ENCODE results near the gene LTBP3. TPM values are rescaled to one million over a fixed set of nuclear protein-coding genes. Genes with fewer than 3 reads are reported as not detected.
"Not testable (repeated sequence)": the region's sequence is repeated elsewhere in the genome, so short reads cannot be mapped to it uniquely, and the experiment has no call there.

Gene LTBP3
- total and polyA plus RNA-seq, 5 donors from 2014 or later = 9.2 to 132 (median 14.6) TPM

DNA sequence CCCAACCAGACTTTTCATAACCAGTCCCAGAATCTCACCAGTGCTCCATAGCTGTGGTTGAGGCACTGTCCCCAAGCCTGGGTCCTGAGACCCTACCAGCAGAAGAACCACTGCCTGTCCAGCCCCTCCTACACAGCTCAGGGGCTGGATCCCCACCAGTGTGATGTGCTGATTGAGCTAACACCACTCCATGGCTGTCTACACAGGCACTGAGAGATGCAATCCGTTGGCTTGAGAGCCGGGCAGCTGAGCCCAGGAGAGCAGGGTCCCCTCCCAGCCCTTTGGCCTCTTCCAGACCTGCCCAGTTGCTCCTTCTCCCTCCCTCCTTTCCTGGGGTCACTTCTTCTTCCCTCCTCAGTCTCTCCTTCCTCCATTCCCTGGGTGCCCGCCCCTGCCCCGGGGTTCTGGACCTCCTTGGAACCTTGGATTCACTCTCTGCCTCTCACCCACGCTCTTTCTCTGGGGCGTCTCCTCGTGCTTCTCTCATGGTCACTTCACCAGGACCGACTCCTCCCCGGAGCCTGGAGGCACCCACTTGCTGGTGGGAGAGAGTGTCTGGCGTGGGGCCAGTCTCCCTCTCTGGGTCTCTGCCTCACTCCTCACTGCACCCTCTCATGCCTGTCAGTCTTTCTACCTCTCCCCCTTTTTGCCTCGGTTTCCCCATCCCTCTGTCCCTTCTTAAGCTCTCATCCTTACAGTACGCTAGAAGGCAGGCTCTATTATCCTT is 34.0 kb downstream of the LTBP3 start:
- Histone ChIP-seq H3K36me3 (ENCODE audit: control insufficient read depth, insufficient read depth, low read length) (peaks cover 9% of the 10 kb centered on the region), H3K4me3 (ENCODE audit: low read depth, low read length) (peak overlapping the region; percentile 66), H3K27me3 (ENCODE audit: control insufficient read depth, insufficient read depth, low read length) (no peaks in the 10 kb centered on the region), H3K4me1 (ENCODE audit: control insufficient read depth, insufficient read depth, low read length, poor library complexity, severe bottlenecking) (peaks cover 40% of the 10 kb centered on the region), H3K9me3 (ENCODE audit: control insufficient read depth in 2 of 2, low read length in 2 of 2) (no peaks in the 10 kb centered on the region), H3K27ac (ENCODE audit: insufficient read depth, low read length, poor library complexity, severe bottlenecking) (peak overlapping the region; percentile 68)
- peak overlapping the region; percentile 83 to 91 (median 87) for H3K4me3 Mint-ChIP-seq
- peak; percentile 3 to 27 for ATAC-seq (ENCODE audit: low read depth in 2 of 2)
- no peaks in the 10 kb centered on the region for H3K9me3 Mint-ChIP-seq
- H3K27me3 Mint-ChIP-seq = no peaks in the 10 kb centered on the region
- H3K4me1 Mint-ChIP-seq = peaks cover 18 to 56% (median 27%) of the 10 kb centered on the region in 4 donors
- DNase-seq = peak in 1 of 3 donors; percentile 26
- H3K36me3 Mint-ChIP-seq = peaks cover 3% of the 10 kb centered on the region
- peak overlapping the region; percentile 90 to 96 (median 95) for H3K27ac Mint-ChIP-seq

DNA sequence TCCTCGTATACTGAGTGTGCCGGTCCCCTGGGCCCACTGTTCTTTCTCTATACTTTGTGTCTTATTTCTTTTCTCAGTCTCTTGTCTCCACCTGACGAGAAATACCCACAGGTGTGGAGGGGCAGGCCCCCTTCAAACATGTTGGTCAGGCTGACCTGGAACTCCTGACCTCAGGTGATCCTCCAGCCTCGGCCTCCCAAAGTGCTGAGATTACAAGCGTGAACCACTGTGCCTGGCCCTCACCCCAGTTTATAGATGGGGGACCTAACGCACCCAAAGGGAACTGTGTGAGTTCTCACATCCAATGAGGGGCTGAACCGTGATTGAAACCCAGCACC is 34.6 kb downstream of the LTBP3 start:
- Histone ChIP-seq H3K27ac (ENCODE audit: insufficient read depth, low read length, poor library complexity, severe bottlenecking) (peak overlapping the region; percentile 68), H3K4me1 (ENCODE audit: control insufficient read depth, insufficient read depth, low read length, poor library complexity, severe bottlenecking) (peaks cover 40% of the 10 kb centered on the region), H3K4me3 (ENCODE audit: low read depth, low read length) (peak overlapping the region; percentile 81)
- not testable (repeated sequence) for H3K27me3 ChIP-seq (ENCODE audit: control insufficient read depth, insufficient read depth, low read length); H3K36me3 ChIP-seq (ENCODE audit: control insufficient read depth, insufficient read depth, low read length); H3K9me3 ChIP-seq (ENCODE audit: control insufficient read depth in 2 of 2, low read length in 2 of 2); ATAC-seq (ENCODE audit: low read depth in 2 of 2); H3K27me3 Mint-ChIP-seq; H3K9me3 Mint-ChIP-seq; H3K36me3 Mint-ChIP-seq; DNase-seq
- Mint-ChIP-seq H3K4me3 (peak overlapping the region; percentile 83 to 91 (median 87)), H3K4me1 (peaks cover 18 to 52% (median 25%) of the 10 kb centered on the region in 4 donors), H3K27ac (peak overlapping the region; percentile 90 to 97 (median 95))

DNA sequence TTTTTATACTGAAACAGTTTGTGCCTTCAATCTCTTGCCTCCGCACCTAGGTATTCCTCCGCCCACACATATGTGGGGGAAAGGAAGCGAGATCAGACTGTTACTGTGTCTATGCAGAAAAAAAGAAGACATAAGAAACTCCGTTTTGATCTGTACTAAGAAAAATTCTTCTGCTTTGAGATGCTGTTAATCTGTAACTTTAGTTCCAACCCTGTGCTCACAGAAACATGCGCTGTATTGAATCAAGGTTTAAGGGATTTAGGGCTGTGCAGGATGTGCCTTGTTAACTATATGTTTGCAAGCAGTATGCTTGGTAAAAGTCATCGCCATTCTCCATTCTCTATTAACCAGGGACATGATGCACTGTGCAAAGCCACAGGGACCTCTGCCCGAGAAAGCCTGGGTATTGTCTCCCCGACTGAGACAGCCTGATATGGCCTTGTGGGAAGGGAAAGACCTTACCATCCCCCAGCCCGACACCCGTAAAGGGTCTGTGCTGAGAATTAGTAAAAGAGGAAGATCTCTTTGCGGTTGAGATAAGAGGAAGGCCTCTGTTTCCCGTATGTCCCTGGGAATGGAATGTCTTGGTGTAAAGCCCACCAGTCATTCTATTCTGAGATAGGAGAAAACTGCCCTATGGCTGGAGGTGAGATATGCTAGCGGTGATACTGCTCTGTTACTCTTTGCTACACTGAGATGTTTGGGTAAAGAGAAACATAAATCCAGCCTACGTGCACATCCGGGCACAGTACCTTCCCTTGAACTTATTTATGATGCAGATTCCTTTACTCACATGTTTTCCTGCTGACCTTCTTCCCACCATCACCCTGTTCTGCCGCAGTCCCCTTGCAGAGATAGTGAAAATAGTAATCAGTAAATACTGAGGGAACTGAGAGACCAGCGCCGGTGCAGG is 35.2 kb downstream of the LTBP3 start:
- peak in 2 of 3 donors; percentile 45 to 54 for DNase-seq
- Histone ChIP-seq H3K4me3 (ENCODE audit: low read depth, low read length) (peak overlapping the region; percentile 81), H3K4me1 (ENCODE audit: control insufficient read depth, insufficient read depth, low read length, poor library complexity, severe bottlenecking) (peaks cover 40% of the 10 kb centered on the region), H3K27ac (ENCODE audit: insufficient read depth, low read length, poor library complexity, severe bottlenecking) (peak overlapping the region; percentile 68)
- ATAC-seq (ENCODE audit: low read depth in 2 of 2) = peak; percentile 25 to 31
- not testable (repeated sequence) for H3K9me3 Mint-ChIP-seq; H3K9me3 ChIP-seq (ENCODE audit: control insufficient read depth in 2 of 2, low read length in 2 of 2); H3K36me3 Mint-ChIP-seq; H3K27me3 ChIP-seq (ENCODE audit: control insufficient read depth, insufficient read depth, low read length); H3K36me3 ChIP-seq (ENCODE audit: control insufficient read depth, insufficient read depth, low read length); H3K27me3 Mint-ChIP-seq
- H3K27ac Mint-ChIP-seq = peak overlapping the region; percentile 90 to 97 (median 95)
- H3K4me3 Mint-ChIP-seq = peak overlapping the region; percentile 83 to 91 (median 87)
- peaks cover 18 to 52% (median 25%) of the 10 kb centered on the region in 4 donors for H3K4me1 Mint-ChIP-seq

DNA sequence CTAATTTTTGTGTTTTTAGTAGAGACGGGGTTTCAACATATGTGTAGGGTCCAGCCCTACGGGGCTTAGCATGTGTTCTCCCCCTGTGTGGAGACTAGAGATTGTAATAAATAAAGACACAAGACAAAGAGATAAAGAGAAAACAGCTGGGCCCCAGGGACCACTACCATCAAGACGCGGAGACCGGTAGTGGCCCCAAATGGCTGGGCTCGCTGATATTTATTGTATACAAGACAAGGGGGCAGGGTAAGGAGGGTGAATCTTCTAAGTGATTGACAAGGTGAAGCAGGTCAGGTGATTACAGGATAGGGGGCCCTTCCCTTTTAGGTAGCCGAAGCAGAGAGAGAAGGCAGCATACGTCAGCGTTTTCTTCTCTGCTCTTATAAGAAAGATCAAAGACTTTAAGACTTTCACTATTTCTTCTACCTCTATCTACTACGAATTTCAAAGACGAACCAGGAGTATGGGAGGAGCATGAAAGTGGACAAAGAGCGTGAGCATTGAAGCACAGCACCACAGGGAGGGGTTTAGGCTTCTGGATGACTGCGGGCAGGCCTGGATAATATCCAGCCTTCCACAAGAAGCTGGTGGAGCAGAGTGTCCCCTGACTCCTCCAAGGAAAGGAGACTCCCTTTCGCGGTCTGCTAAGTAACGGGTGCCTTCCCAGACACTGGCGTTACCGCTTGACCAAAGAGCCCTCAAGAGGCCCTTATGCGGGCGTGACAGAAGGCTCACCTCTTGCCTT is 36.2 kb downstream of the LTBP3 start:
- peak overlapping the region; percentile 68 for H3K27ac ChIP-seq (ENCODE audit: insufficient read depth, low read length, poor library complexity, severe bottlenecking)

DNA sequence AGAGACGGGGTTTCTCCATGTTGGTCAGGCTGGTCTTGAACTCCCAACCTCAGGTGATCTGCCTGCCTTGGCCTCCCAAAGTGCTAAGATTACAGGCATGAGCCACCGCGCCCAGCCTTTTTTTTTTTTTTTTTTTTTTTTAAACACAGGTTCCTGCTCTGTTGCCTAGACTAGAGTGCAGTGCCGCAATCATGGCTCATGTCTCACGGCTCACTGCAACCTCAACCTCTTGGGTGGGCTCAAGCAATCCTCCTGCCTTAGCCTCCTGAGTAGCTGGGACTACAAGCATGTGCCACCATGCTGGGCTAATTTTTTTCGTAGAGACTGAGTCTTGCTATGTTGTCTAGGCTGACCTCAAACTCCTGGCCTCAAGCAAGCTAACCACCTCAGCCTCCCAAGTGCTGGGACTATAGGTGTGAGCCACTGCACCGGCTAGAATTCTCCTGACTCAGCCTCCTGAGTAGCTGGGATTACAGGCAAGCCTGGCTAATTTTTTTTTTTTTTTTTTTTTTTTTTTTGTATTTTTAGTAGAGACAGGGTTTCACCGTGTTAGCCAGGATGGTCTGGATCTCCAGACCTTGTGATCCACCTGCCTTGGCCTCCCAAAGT is 39.1 kb downstream of the LTBP3 start:
- H3K9me3 Mint-ChIP-seq; H3K4me3 Mint-ChIP-seq; H3K36me3 Mint-ChIP-seq; H3K4me3 ChIP-seq (ENCODE audit: low read depth, low read length); ATAC-seq (ENCODE audit: low read depth in 2 of 2); H3K9me3 ChIP-seq (ENCODE audit: control insufficient read depth in 2 of 2, low read length in 2 of 2); H3K27me3 ChIP-seq (ENCODE audit: control insufficient read depth, insufficient read depth, low read length); H3K27me3 Mint-ChIP-seq; H3K36me3 ChIP-seq (ENCODE audit: control insufficient read depth, insufficient read depth, low read length); DNase-seq; H3K27ac ChIP-seq (ENCODE audit: insufficient read depth, low read length, poor library complexity, severe bottlenecking): not testable (repeated sequence)
- peaks cover 13 to 32% (median 23%) of the 10 kb centered on the region in 4 donors for H3K4me1 Mint-ChIP-seq
- H3K27ac Mint-ChIP-seq = peak overlapping the region in 1 of 3 donors; percentile 13
- peaks cover 24% of the 10 kb centered on the region for H3K4me1 ChIP-seq (ENCODE audit: control insufficient read depth, insufficient read depth, low read length, poor library complexity, severe bottlenecking)

More for the DNA sequence above, 36.2 kb downstream of the LTBP3 start:
- H3K4me3 Mint-ChIP-seq = peak overlapping the region; percentile 83 to 91 (median 87)
- Histone ChIP-seq H3K4me1 (ENCODE audit: control insufficient read depth, insufficient read depth, low read length, poor library complexity, severe bottlenecking) (peaks cover 40% of the 10 kb centered on the region), H3K4me3 (ENCODE audit: low read depth, low read length) (peak overlapping the region; percentile 81)
- not testable (repeated sequence) for H3K36me3 Mint-ChIP-seq; H3K9me3 ChIP-seq (ENCODE audit: control insufficient read depth in 2 of 2, low read length in 2 of 2); H3K27me3 ChIP-seq (ENCODE audit: control insufficient read depth, insufficient read depth, low read length); ATAC-seq (ENCODE audit: low read depth in 2 of 2); H3K9me3 Mint-ChIP-seq; H3K36me3 ChIP-seq (ENCODE audit: control insufficient read depth, insufficient read depth, low read length); H3K27me3 Mint-ChIP-seq
- H3K27ac Mint-ChIP-seq = peak overlapping the region; percentile 54 to 95 (median 90)
- peak in 2 of 3 donors; percentile 52 to 75 for DNase-seq
- peaks cover 18 to 46% (median 25%) of the 10 kb centered on the region in 4 donors for H3K4me1 Mint-ChIP-seq

DNA sequence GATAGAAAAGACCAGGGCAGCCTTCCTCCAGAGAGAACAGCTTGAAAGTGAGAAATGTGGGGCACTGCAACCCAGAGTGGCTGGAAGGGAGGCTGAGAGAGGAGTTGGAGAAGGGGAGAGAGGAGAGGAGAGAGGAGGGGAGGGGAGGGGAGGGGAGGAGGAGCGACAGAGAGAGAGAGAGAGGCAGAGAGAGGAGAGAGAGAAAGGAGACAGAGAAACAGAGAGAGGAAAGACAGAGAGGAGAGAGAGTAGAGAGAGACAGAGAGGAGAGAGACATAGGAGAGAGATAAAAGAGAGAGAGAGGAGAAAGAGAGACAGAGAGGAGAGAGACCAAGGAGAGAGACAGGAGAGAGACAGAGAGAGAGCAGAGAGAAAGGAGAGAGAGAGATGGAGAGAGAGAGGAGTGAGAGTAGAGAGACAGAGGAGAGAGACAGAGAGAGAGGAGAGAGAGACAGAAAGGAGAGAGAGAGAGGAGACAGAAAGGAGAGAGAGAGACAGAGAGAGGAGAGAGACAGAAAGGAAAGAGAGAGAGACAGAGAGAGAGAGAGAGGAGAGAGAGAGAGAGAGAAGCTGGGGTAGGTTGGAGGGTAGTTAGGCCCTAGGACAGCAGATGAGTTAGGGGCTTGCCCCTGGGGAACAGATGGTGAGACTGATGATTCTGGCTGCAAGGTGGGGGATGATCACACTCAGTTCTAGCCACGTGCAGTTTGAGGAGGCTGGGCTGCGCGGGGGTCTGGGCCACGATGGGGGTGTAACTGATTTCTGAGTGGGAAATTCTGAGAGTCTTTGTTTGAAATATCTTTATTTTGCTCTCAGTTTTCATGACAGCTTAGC is 41.8 kb downstream of the LTBP3 start:
- Mint-ChIP-seq H3K27ac (peak overlapping the region; percentile 11 to 90 (median 88)), H3K27me3 (no peaks in the 10 kb centered on the region), H3K9me3 (no peaks in the 10 kb centered on the region), H3K4me3 (peak overlapping the region in 1 of 4 donors; percentile 66), H3K4me1 (peaks cover 0 to 9% (median 5%) of the 10 kb centered on the region in 4 donors), H3K36me3 (no peaks in the 10 kb centered on the region)
- no peaks in the 10 kb centered on the region for H3K4me1 ChIP-seq (ENCODE audit: control insufficient read depth, insufficient read depth, low read length, poor library complexity, severe bottlenecking)
- no peak overlapping the region for H3K4me3 ChIP-seq (ENCODE audit: low read depth, low read length)
- H3K27me3 ChIP-seq (ENCODE audit: control insufficient read depth, insufficient read depth, low read length) = no peaks in the 10 kb centered on the region
- DNase-seq (peak in 1 of 3 donors; percentile 10), ATAC-seq (ENCODE audit: low read depth in 2 of 2) (no peak)
- H3K9me3 ChIP-seq (ENCODE audit: control insufficient read depth in 2 of 2, low read length in 2 of 2) = no peaks in the 10 kb centered on the region
- H3K36me3 ChIP-seq (ENCODE audit: control insufficient read depth, insufficient read depth, low read length) = no peaks in the 10 kb centered on the region
- no peak overlapping the region for H3K27ac ChIP-seq (ENCODE audit: insufficient read depth, low read length, poor library complexity, severe bottlenecking)
